OCI-LY7 (cell line): ENCODE results near the gene PSG2. TPM values are rescaled to one million over a fixed set of nuclear protein-coding genes. Genes with fewer than 3 reads are reported as not detected.
"Not testable (repeated sequence)": the region's sequence is repeated elsewhere in the genome, so short reads cannot be mapped to it uniquely, and the experiment has no call there.

ENCODE experiments used
- BruUV-seq: library from RNA; stranded (reverse); fragments of 400-500 nt; replicated peaks from 2 replicates; lab custom pipeline; 2021; lab: Mats Ljungman, UMichigan
- CTCF ChIA-PET: fragments of 300-600 bp; sonication (Branson Sonifier 250); formaldehyde crosslinking; loops from one replicate; lab custom pipeline; 2022; ENCODE audit warnings: antibody characterized with exemption; ENCODE audit not compliant: unreplicated experiment; lab: Charles Lee
- POLR2A ChIA-PET: fragments of 300-600 bp; sonication (Branson Sonifier 250); formaldehyde crosslinking; loops from one replicate; lab custom pipeline; 2022; ENCODE audit warnings: antibody characterized with exemption; lab: Charles Lee
- DNase-seq: peaks from one replicate; pipeline ENCODE4 v3.0.0-alpha.2; 2015; ENCODE audit warnings: low spot score
- H2AFZ ChIP-seq: fragments of 200-600 bp; sonication (generic), shearing (Covaris generic); 2 replicates; pipeline ENCODE4 v1.6.1; 2014; ENCODE audit warnings: mild to moderate bottlenecking, antibody characterized with exemption, low read length, moderate library complexity
- H3K27ac ChIP-seq: fragments of 200-600 bp; sonication (generic); 2 replicates; pipeline ENCODE4 v1.5.1; 2014; ENCODE audit warnings: mixed run types, low read depth, mild to moderate bottlenecking, moderate library complexity, low read length, inconsistent platforms; ENCODE audit not compliant: poor library complexity, severe bottlenecking
- H3K36me3 ChIP-seq: fragments of 200-600 bp; sonication (generic); 2 replicates; pipeline ENCODE4 v1.6.1; 2014; ENCODE audit warnings: mild to moderate bottlenecking, antibody characterized with exemption, low read length, moderate library complexity, mixed read lengths; ENCODE audit not compliant: insufficient read depth
- H3K4me1 ChIP-seq: fragments of 200-600 bp; sonication (generic); 2 replicates; pipeline ENCODE4 v1.5.1; 2014; ENCODE audit warnings: mild to moderate bottlenecking, low read length; ENCODE audit not compliant: insufficient read depth, poor library complexity, severe bottlenecking
- H3K4me2 ChIP-seq: fragments of 200-600 bp; sonication (generic); 2 replicates; pipeline ENCODE4 v1.6.1; 2014; ENCODE audit warnings: mild to moderate bottlenecking, low read length
- H3K4me3 ChIP-seq: fragments of 200-600 bp; sonication (generic); 2 replicates; pipeline ENCODE4 v1.5.1; 2014; ENCODE audit warnings: mild to moderate bottlenecking, low read depth, low read length; ENCODE audit not compliant: poor library complexity, severe bottlenecking
- H3K79me2 ChIP-seq: fragments of 200-600 bp; sonication (generic); 2 replicates; pipeline ENCODE4 v1.6.1; 2016; ENCODE audit warnings: low read depth, mild to moderate bottlenecking, low read length, moderate library complexity, mixed read lengths; ENCODE audit not compliant: insufficient read depth
- H3K9me2 ChIP-seq: fragments of 200-600 bp; sonication (generic); 2 replicates; pipeline ENCODE4 v1.6.1; 2016; ENCODE audit warnings: mild to moderate bottlenecking, low read length, mixed read lengths; ENCODE audit not compliant: insufficient read depth
- H3K9me3 ChIP-seq: fragments of 200-600 bp; sonication (generic); 2 replicates; pipeline ENCODE4 v1.6.1; 2014; ENCODE audit warnings: mild to moderate bottlenecking, mixed run types, low read length, mixed read lengths
- H4K20me1 ChIP-seq: fragments of 200-600 bp; sonication (generic); 2 replicates; pipeline ENCODE4 v1.6.1; 2014; ENCODE audit warnings: mild to moderate bottlenecking, antibody characterized with exemption, low read length, moderate library complexity, mixed read lengths; ENCODE audit not compliant: insufficient read depth
- CTCF ChIP-seq: fragments of 200-600 bp; sonication (generic); conservative IDR thresholded peaks from 2 replicates; pipeline ENCODE4 v1.5.1; 2014; ENCODE audit warnings: mild to moderate bottlenecking, antibody characterized with exemption, low read length, moderate library complexity, mixed read lengths
- EZH2phosphoT487 ChIP-seq: fragments of 200-600 bp; sonication (generic); IDR thresholded peaks from 2 replicates; pipeline ENCODE4 v1.6.1; 2018; ENCODE audit warnings: low read depth, borderline replicate concordance, mild to moderate bottlenecking, mixed run types, antibody characterized with exemption, low read length, moderate library complexity, mixed read lengths
- intact Hi-C: fragments of 100-400 bp; cut with micrococcal nuclease; formaldehyde crosslinking; loops from one replicate; pipeline ENCODE4 v1.10.0; 2022; ENCODE audit not compliant: unreplicated experiment
- total RNA-seq, 2 experiments: library from RNA; depleted of rRNA in 1 of 2; stranded (reverse); fragments of >200 nt in 1 of 2; shearing (Covaris generic) in 1 of 2; gene quantifications; 2 replicates each; pipeline ENCODE4 v1.2.3, GENCODE V29; 2014 to 2022

Gene PSG2
- total RNA-seq, 2 experiments from 2014 or later, result not detected

DNA sequence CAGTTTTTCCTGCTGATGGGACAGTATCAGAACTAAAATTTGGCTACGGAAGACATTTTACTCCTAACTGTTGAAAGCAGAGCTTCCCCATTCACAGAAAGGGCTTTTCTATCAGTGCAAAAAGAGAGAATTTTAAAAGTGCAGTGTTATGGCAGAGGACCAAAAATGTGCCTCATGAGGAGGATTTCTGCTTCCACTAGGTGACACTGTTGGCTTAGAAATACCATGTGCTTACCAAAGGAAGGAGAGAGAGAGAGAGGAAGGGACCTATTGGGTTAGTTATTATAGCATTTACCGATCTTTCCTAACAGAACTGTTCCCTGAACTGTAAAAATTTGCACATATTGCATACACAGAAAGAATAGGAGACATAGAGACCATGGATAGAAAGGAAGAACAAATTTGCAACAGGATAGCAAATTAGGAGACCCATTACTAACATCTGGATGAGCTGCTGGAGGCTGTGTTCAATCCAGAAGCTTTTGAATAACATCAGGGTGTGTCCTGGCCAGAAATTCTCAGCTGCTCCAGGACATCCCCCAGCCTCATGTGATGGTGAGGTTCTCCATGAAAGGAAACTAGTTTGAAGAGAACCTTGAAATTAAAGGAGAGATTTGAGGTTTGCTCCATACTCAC lies 21.8 kb upstream of the PSG2 start:
- H2AFZ ChIP-seq, POLR2A ChIA-PET, H4K20me1 ChIP-seq, H3K36me3 ChIP-seq, H3K4me3 ChIP-seq, BruUV-seq, H3K4me2 ChIP-seq, intact Hi-C loops, H3K9me2 ChIP-seq, H3K9me3 ChIP-seq, CTCF ChIA-PET, H3K4me1 ChIP-seq, H3K79me2 ChIP-seq, H3K27ac ChIP-seq: not testable (repeated sequence)
- peak; percentile 46; the same call in 1 of the 2 replicates for TF ChIP-seq CTCF
- DNase-seq, result peak; percentile 8

GRCh38 chr19:43101950-43102349 lies 19.4 kb upstream of the PSG2 start:
- intact Hi-C loops, result no loop called here
- TF ChIP-seq EZH2phosphoT487 (no peak), CTCF (peak; percentile 34)
- Histone ChIP-seq H3K4me2 (no peak overlapping the region), H3K4me1 (no peaks in the 10 kb centered on the region), H3K79me2 (no peaks in the 10 kb centered on the region), H3K9me2 (no peaks in the 10 kb centered on the region), H4K20me1 (no peaks in the 10 kb centered on the region), H3K4me3 (no peak overlapping the region), H3K27ac (no peak overlapping the region), H3K36me3 (no peaks in the 10 kb centered on the region), H3K9me3 (0 out of 2 replicates have a peak, but pooled peaks cover 8% of the 10 kb centered on the region), H2AFZ (no peak overlapping the region)
- no TSS peak for BruUV-seq
- POLR2A ChIA-PET, result no interaction called here
- no peak for DNase-seq
- CTCF ChIA-PET, result no interaction called here

DNA sequence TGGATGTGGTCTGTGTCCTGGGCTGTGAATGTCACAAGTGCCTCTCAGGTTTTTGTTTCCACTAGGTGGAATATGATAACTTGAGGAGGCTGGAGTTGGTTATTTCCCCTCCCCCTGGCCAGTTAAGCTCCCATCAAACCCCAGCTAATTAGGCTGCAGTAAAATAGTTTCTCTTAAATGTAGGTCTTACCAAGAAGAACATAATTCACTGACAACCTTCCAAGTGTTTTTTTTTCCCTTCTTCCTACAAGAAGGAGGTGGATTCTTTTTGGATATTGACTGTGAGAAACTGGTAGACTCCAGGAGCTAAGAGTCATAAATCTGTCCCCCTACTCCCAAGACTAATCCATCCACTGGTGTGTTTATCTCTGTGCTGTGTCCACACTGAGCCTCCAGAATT lies 15.9 kb upstream of the PSG2 start:
- H2AFZ ChIP-seq, H3K4me1 ChIP-seq, H3K4me3 ChIP-seq, DNase-seq, H3K4me2 ChIP-seq, H3K9me3 ChIP-seq, intact Hi-C loops, BruUV-seq, POLR2A ChIA-PET, H3K79me2 ChIP-seq, H3K27ac ChIP-seq, H4K20me1 ChIP-seq, H3K36me3 ChIP-seq, CTCF ChIA-PET, H3K9me2 ChIP-seq: not testable (repeated sequence)
